ENCODE measurements around the gene SLC8A3.

The SLC8A3 gene

GRCh38 chr14:70177081-70177800, 11.5 kb downstream of the SLC8A3 start:
- no peak for DNase-seq

GRCh38 chr14:70173569-70173968, 15.2 kb downstream of the SLC8A3 start:
- no peak for DNase-seq

DNA sequence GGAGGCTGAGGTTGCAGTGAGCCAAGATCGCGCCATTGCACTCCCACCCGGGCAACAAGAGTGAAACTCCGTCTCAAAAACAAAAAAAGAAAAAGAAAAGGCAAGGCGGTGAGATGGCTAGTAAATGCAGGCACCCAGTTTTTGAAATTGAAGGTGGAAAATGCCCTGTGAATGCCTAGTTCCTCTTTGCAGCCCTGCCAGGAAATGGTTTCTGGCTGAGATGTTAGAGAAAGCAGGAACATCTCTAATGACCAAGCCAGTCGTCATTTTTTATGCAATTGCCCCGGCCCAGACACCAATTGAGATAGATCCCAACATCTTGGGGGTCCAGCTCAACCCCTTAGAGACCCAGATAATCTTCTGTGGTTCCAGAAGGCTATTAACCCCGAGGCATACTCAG, 17.0 kb downstream of the SLC8A3 start:
- DNase-seq: no peak

DNA sequence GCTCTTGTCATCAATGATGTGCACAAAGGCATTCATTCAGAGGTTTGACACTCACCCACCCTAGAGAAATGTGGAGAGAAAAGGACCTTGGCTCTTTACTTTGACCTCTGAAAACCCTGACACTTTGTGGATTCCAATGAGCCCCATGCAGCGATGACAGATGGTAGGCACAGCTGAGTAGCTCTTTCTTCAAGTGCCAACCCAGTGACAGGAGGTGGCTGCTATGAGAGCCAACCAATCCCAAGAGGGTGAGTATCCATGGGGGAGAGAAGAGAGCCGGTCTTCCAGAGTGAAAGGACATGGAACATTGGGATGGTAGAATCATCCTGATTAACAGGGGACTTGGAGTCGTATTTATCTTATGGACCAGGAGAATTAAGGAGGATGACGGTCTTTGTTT, 17.8 kb downstream of the SLC8A3 start:
- no peak for DNase-seq

DNA sequence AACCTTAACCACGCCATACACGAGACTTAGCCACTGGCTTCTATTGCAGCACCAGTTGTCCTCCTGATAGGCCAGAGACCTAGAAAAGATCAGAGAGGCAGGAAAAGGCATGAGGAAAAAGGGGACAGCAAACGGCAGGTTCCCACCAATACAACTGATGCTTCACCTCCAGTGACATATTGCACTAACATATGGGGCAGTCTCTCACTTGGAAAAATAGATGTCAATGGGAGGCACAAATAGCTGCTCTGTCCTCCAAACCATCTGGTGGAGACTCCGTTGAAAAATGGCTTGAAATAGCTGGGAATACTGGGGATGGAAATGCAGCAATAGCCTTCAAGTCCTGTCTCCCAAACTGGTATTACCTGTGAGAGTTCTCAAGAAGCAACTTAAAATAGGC, 20.3 kb downstream of the SLC8A3 start:
- DNase-seq: no peak

- no peak for DNase-seq
These were observed 22.1 kb downstream of the SLC8A3 start for GRCh38 chr14:70166530-70167203.

GRCh38 chr14:70162358-70162757, 26.4 kb downstream of the SLC8A3 start:
- DNase-seq: no peak

DNA sequence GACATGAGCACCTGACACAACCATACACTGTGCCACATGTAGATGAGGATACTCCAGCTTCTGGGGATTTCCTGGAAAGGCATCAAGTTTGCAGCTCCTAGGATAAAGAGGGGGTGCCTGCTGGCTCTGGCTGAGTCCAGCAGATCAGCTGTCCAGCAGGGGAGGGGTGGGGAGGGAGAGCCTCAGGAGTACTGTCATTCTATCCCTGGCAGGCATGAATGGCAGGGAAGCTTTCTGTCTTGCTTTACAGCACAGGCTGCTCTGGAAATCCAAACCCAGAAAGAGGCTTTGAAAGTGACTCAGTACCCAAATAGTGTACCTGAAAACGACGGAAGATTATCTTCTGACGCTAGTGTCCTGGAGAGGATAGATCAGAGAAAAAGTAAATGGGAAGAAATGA, 32.2 kb downstream of the SLC8A3 start:
- no peak for DNase-seq

- DNase-seq: no peak
These were observed 36.0 kb downstream of the SLC8A3 start for GRCh38 chr14:70152704-70153103.

DNA sequence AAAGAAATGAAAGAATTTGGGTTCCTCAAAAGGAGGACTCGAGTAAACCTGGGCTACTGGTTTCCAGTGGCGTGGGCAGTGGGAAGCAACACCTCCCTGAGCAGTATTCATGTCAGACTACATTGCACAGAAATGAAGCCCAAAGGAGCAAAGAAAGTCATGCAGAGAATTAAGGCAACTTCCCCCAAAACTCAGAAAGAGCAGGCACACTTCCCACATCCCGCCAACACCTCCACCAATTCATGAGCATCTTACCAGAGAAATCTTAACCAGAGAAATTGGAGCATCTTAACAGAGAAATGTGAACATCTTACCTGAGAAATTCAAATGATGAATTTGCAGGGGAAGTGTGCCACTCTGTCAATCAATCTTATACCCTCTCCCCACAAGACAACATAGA, 36.7 kb downstream of the SLC8A3 start:
- no peak for DNase-seq

DNA sequence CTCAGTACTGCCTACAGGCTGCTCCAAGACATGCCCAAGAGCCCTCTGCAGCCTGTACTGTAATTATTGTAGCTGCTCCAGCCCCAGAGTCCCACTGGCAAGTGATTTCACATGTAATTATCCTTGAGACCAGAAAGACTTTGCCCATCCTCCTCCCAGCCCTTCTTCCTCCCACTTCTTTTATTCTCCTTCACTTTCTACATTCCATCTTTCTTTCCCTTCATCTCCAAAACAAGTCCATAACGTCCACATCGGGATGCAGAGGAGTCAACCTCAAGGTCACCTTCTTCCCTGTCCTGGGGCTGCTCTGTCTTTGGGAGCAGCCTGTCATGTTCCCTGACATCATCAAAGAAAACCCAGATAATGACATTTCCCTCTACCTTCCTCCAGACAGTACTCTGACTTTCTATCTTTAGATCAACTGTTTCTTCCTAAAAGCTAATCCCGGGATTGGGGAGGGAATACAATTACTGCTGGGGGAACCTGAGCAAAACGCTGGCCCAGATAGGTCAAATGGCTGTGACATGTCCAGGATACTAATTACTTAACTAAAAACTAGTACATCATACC, 39.1 kb downstream of the SLC8A3 start:
- no peak for DNase-seq

DNA sequence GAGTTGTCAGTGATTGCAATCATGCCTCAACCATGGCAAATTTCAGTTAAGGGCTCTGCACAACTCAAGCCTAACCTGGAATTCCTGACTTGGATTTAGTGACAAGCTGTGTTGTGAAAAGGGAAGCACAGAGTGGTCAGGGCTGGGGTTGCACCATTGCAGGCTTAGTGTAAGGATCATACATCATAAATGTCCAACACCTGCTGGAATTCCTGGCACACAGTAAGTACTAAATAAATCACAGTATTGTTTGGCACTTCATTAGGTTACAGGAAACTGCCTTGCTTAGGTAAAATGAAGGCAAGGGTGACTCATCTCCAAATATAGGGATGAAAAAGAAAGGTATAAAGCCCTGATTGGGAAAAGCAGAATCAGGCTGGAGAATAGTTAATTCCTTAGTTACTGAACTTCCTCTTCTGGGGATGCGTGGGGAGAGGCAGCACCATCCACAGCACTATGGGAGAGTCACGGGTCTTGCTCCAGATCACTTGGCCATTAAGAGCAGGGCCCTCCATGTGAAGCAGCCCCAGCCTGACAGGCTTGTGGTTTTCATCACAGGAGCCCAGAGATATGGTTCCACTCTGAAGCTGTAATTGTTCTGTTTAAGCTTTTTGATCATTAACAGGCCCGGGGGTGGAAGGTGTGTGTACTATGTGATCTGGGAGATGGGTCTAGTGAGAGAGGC, 39.7 kb downstream of the SLC8A3 start:
- DNase-seq: no peak

DNA sequence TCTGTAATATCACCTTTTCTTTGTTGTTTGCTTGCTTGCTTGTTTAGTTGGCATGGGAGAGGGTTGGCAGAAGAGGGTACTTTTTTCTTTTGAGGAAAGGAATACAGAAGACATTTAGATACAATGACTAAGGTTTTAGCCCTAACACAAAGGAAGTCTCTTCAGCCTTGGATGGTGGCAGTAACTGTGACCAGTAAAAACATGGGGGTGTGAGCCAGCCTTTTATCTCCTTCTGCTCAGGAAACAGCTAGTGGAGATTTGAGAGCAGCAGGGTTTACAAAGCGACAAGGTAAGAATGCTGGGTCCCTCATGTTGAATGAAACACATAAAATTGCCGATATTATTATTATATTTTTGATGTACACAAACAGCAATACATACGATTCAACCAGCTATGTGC, 40.4 kb downstream of the SLC8A3 start:
- no peak for DNase-seq

DNA sequence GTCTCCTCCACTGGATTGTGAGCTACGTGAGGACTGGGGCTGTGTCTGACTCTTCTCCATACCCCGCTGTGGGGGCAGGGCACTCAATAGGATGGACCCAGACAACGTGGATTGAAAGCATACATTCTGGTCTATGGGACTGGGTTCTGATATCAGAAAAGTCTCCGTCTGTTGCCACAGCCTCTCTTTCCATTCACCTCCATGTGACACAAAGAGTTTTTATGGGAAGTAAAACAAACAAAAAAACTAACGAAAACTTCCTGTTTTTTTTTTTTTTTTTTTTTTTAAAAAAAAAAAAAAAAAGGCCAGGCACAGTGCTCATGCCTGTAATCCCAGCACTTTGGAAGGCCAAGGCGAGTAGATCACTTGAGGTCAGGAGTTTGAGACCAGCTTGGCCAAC, 44.7 kb downstream of the SLC8A3 start:
- DNase-seq: no peak

DNA sequence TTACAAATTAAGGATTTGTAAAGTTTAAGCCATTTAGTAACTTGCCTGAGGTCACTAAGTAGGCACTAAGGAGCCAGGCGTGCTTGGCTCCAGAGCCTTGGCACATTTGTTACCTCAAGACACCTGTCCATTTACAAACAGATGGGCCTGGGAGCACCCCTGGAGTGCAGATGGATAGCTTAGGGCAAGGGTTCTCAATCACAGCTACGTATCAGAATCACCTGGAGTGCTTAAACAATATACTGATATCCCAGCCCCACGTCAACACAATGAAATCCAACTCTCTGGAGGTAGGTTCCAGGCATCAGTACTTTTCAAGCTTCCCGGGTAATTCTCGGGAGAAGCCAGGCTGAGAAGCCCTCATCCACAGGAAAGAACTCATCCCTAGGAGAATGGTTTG, 45.4 kb downstream of the SLC8A3 start:
- no peak for DNase-seq

GRCh38 chr14:70140614-70141013, 48.1 kb downstream of the SLC8A3 start:
- DNase-seq: no peak

- no peak for DNase-seq
These were observed 49.4 kb downstream of the SLC8A3 start for GRCh38 chr14:70139384-70139783.

DNA sequence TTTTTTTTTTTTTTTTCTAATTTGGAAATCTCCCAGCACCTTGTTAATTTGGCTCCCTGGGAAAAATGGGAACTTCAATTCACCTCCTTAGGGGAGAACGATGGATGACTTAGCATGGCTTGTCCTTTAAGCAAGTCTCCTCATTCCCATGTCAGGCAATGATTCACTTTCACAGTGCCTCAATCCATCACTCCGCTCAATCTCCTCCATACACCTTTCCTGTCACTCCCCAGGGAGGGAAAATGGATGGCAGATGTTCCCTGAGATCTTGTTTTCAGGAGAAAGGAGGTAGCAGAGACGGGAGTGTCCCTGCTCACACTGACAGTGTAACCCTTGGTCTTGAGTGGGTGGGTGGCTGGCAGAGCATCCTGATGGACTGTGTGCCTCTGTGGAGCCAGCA, 51.0 kb downstream of the SLC8A3 start:
- no peak for DNase-seq

GRCh38 chr14:70133461-70133860, 55.3 kb downstream of the SLC8A3 start:
- no peak for DNase-seq

GRCh38 chr14:70130482-70130881, 58.3 kb downstream of the SLC8A3 start:
- DNase-seq: no peak

GRCh38 chr14:70127186-70127585, 61.6 kb downstream of the SLC8A3 start:
- DNase-seq: no peak

- DNase-seq: no peak
These were observed 65.0 kb downstream of the SLC8A3 start for GRCh38 chr14:70123796-70124195.

GRCh38 chr14:70121521-70121920, 67.2 kb downstream of the SLC8A3 start:
- no peak for DNase-seq

GRCh38 chr14:70118064-70118463, 70.7 kb downstream of the SLC8A3 start:
- no peak for DNase-seq
